Measurements from ENCODE around the gene NXN. TPM values are rescaled to one million over a fixed set of nuclear protein-coding genes. Genes with fewer than 3 reads are reported as not detected.

The NXN gene
- polyA plus RNA-seq, 1 donor from 2014 or later: 14.8 TPM

- no peaks in the 10 kb centered on the region for H4K20me1 ChIP-seq (ENCODE audit: insufficient read depth)
- no peak for TF ChIP-seq TAF1 (IDR thresholded peaks at IDR 0.05; ENCODE audit: low read depth)
- no peak for TF ChIP-seq RAD21 (conservative IDR thresholded peaks at IDR 0.05)
- TF ChIP-seq EP300 (conservative IDR thresholded peaks at IDR 0.05; ENCODE audit: poor library complexity, severe bottlenecking): no peak
- TF ChIP-seq REST (IDR thresholded peaks at IDR 0.05; ENCODE audit: borderline replicate concordance): no peak
- no peak for TF ChIP-seq CTCF (IDR thresholded peaks at IDR 0.05; ENCODE audit: poor library complexity, severe bottlenecking)
- no peak for TF ChIP-seq POLR2AphosphoS5 (IDR thresholded peaks at IDR 0.05)
- TF ChIP-seq EZH2 (IDR thresholded peaks at IDR 0.05; ENCODE audit: borderline replicate concordance, insufficient read depth, low read length, poor library complexity, severe bottlenecking): no peak
- no peak for TF ChIP-seq MXI1 (conservative IDR thresholded peaks at IDR 0.05; ENCODE audit: poor library complexity, severe bottlenecking)
- TF ChIP-seq SMC3 (conservative IDR thresholded peaks at IDR 0.05; ENCODE audit: poor library complexity): no peak
These were observed 115.7 kb downstream of the NXN start for GRCh38 chr17:863880-864279.

GRCh38 chr17:862582-862981, 117.0 kb downstream of the NXN start:
- Histone ChIP-seq H3K4me3 (ENCODE audit: low read length) (no peak overlapping the region), H3K36me3 (ENCODE audit: insufficient read depth, low read length) (no peaks in the 10 kb centered on the region), H3K27ac (ENCODE audit: low read length) (no peak overlapping the region), H3K9me2 (ENCODE audit: insufficient read depth, low read length) (no peaks in the 10 kb centered on the region), H3K9ac (ENCODE audit: low read length) (no peak overlapping the region), H3K9me3 (ENCODE audit: low read length) (no peaks in the 10 kb centered on the region), H3K4me2 (ENCODE audit: low read length) (no peak overlapping the region), H3F3A (ENCODE audit: insufficient read depth, low read length, poor library complexity, severe bottlenecking) (no peaks in the 10 kb centered on the region), H2AFZ (ENCODE audit: low read depth, low read length) (no peak overlapping the region), H4K20me1 (ENCODE audit: insufficient read depth) (no peaks in the 10 kb centered on the region), H3K79me2 (replicated peaks; ENCODE audit: insufficient read depth, low read length) (peaks cover 9% of the 10 kb centered on the region), H3K27me3 (ENCODE audit: insufficient read depth, low read depth, low read length) (no peaks in the 10 kb centered on the region)
- TF ChIP-seq CTCF (IDR thresholded peaks at IDR 0.05; ENCODE audit: poor library complexity, severe bottlenecking) (no peak), REST (IDR thresholded peaks at IDR 0.05; ENCODE audit: borderline replicate concordance) (no peak), POLR2AphosphoS5 (IDR thresholded peaks at IDR 0.05) (no peak), TAF1 (IDR thresholded peaks at IDR 0.05; ENCODE audit: low read depth) (no peak), RAD21 (conservative IDR thresholded peaks at IDR 0.05) (no peak), EP300 (conservative IDR thresholded peaks at IDR 0.05; ENCODE audit: poor library complexity, severe bottlenecking) (no peak), SMC3 (conservative IDR thresholded peaks at IDR 0.05; ENCODE audit: poor library complexity) (no peak), EZH2 (IDR thresholded peaks at IDR 0.05; ENCODE audit: borderline replicate concordance, insufficient read depth, low read length, poor library complexity, severe bottlenecking) (no peak), MXI1 (conservative IDR thresholded peaks at IDR 0.05; ENCODE audit: poor library complexity, severe bottlenecking) (no peak)

More at GRCh38 chr17:863880-864279, 115.7 kb downstream of the NXN start:
- Histone ChIP-seq H3K27me3 (ENCODE audit: insufficient read depth, low read depth, low read length) (no peaks in the 10 kb centered on the region), H3K4me3 (ENCODE audit: low read length) (no peak overlapping the region), H2AFZ (ENCODE audit: low read depth, low read length) (no peak overlapping the region), H3K79me2 (replicated peaks; ENCODE audit: insufficient read depth, low read length) (peaks cover 3% of the 10 kb centered on the region), H3K27ac (ENCODE audit: low read length) (no peak overlapping the region), H3K4me2 (ENCODE audit: low read length) (no peak overlapping the region), H3K9ac (ENCODE audit: low read length) (no peak overlapping the region), H3K9me2 (ENCODE audit: insufficient read depth, low read length) (no peaks in the 10 kb centered on the region), H3K36me3 (ENCODE audit: insufficient read depth, low read length) (no peaks in the 10 kb centered on the region), H3F3A (ENCODE audit: insufficient read depth, low read length, poor library complexity, severe bottlenecking) (no peaks in the 10 kb centered on the region), H3K9me3 (ENCODE audit: low read length) (no peaks in the 10 kb centered on the region)
